Mesenchymal stem cell (in vitro differentiated cells and primary cell): Measurements from ENCODE around the gene UNC5C.

Experiments
- DNase-seq: peaks from one replicate; pipeline ENCODE4 v3.0.0-alpha.2; 2013
- H2AFZ ChIP-seq: one replicate; pipeline ENCODE4 v1.6.1; 2013; ENCODE audit warnings: low read depth, mild to moderate bottlenecking, control low read depth, inconsistent platforms, low read length, moderate library complexity
- H2AK5ac ChIP-seq: 2 replicates; pipeline ENCODE4 v1.6.1; 2013; ENCODE audit warnings: low read length, moderate library complexity, mild to moderate bottlenecking, inconsistent platforms; ENCODE audit not compliant: severe bottlenecking
- H2BK120ac ChIP-seq: one replicate; pipeline ENCODE4 v1.6.1; 2013; ENCODE audit warnings: low read depth, mild to moderate bottlenecking, inconsistent platforms, low read length, moderate library complexity
- H2BK12ac ChIP-seq, 2 experiments: one replicate each; pipeline ENCODE4 v1.6.1; 2013; ENCODE audit warnings: inconsistent platforms in 2 of 2, low read length in 2 of 2, mild to moderate bottlenecking in 2 of 2, moderate library complexity in 2 of 2, control low read depth in 1 of 2
- H2BK15ac ChIP-seq: one replicate; pipeline ENCODE4 v1.6.1; 2013; ENCODE audit warnings: mild to moderate bottlenecking, low read depth, inconsistent platforms; ENCODE audit not compliant: poor library complexity, severe bottlenecking
- H2BK5ac ChIP-seq: 2 replicates; pipeline ENCODE4 v1.6.1; 2013; ENCODE audit warnings: low read depth, mild to moderate bottlenecking, low read length, control low read depth, inconsistent platforms; ENCODE audit not compliant: poor library complexity, severe bottlenecking
- H3K14ac ChIP-seq, 2 experiments: one replicate each; pipeline ENCODE4 v1.6.1; 2013; ENCODE audit warnings: inconsistent platforms in 2 of 2, low read length in 2 of 2, control low read depth in 1 of 2, mild to moderate bottlenecking in 1 of 2, moderate library complexity in 1 of 2
- H3K18ac ChIP-seq, 2 experiments: one replicate each; pipeline ENCODE4 v1.6.1; 2013; ENCODE audit warnings: inconsistent platforms in 2 of 2, low read length in 2 of 2, control low read depth in 1 of 2, low read depth in 1 of 2, mild to moderate bottlenecking in 1 of 2
- H3K23ac ChIP-seq, 2 experiments: one replicate each; pipeline ENCODE4 v1.6.1; 2013; ENCODE audit warnings: inconsistent platforms in 2 of 2, low read length in 2 of 2, mild to moderate bottlenecking in 2 of 2, moderate library complexity in 2 of 2, control low read depth in 1 of 2
- H3K27ac ChIP-seq: 2 replicates; pipeline ENCODE4 v1.5.1; 2013; ENCODE audit warnings: mild to moderate bottlenecking, moderate library complexity, low read length, control low read depth, inconsistent platforms; ENCODE audit not compliant: poor library complexity, severe bottlenecking
- H3K27me3 ChIP-seq, 2 experiments: 2 replicates each; pipeline versions ENCODE4 v1.6.1 to v1.7.0; 2013; ENCODE audit warnings: low read length in 2 of 2, mild to moderate bottlenecking in 2 of 2, moderate library complexity in 2 of 2, control low read depth in 1 of 2, inconsistent platforms in 1 of 2; ENCODE audit not compliant: control insufficient read depth in 1 of 2, insufficient read depth in 1 of 2
- H3K36me3 ChIP-seq, 2 experiments: 2 replicates each; pipeline versions ENCODE4 v1.6.1 to v1.7.0; 2013; ENCODE audit warnings: low read length in 2 of 2, control low read depth in 1 of 2, inconsistent platforms in 1 of 2, low read depth in 1 of 2, mild to moderate bottlenecking in 1 of 2; ENCODE audit not compliant: insufficient read depth in 2 of 2, control insufficient read depth in 1 of 2
- H3K4ac ChIP-seq, 2 experiments: one replicate each; pipeline ENCODE4 v1.6.1; 2013; ENCODE audit warnings: inconsistent platforms in 2 of 2, low read length in 2 of 2, mild to moderate bottlenecking in 2 of 2, moderate library complexity in 2 of 2, control low read depth in 1 of 2, low read depth in 1 of 2
- H3K4me1 ChIP-seq: 2 replicates; pipeline ENCODE4 v1.6.1; 2013; ENCODE audit warnings: low read depth, low read length, control low read depth; ENCODE audit not compliant: control insufficient read depth, insufficient read depth
- H3K4me2 ChIP-seq: 2 replicates; pipeline ENCODE4 v1.6.1; 2013; ENCODE audit warnings: low read length, mild to moderate bottlenecking, inconsistent platforms; ENCODE audit not compliant: poor library complexity, severe bottlenecking
- H3K4me3 ChIP-seq, 2 experiments: 2 replicates each; pipeline versions ENCODE4 v1.5.1 to v1.7.0; 2013; ENCODE audit warnings: low read length in 2 of 2, mild to moderate bottlenecking in 2 of 2, control low read depth in 1 of 2, low read depth in 1 of 2; ENCODE audit not compliant: insufficient read depth in 1 of 2
- H3K79me1 ChIP-seq: replicated peaks from 2 replicates; pipeline ENCODE4 v1.6.1; 2013; ENCODE audit warnings: mild to moderate bottlenecking, control low read depth, low read length, inconsistent platforms; ENCODE audit not compliant: poor library complexity, severe bottlenecking
- H3K9ac ChIP-seq: 2 replicates; pipeline ENCODE4 v1.7.0; 2013; ENCODE audit warnings: mild to moderate bottlenecking, low read length, moderate library complexity
- H3K9me3 ChIP-seq: 2 replicates; pipeline ENCODE4 v1.7.0; 2013; ENCODE audit warnings: mild to moderate bottlenecking, low read length; ENCODE audit not compliant: control insufficient read depth
- H4K8ac ChIP-seq: one replicate; pipeline ENCODE4 v1.6.1; 2013; ENCODE audit warnings: inconsistent platforms, mild to moderate bottlenecking, low read length, moderate library complexity
- H4K91ac ChIP-seq: one replicate; pipeline ENCODE4 v1.6.1; 2013; ENCODE audit warnings: mild to moderate bottlenecking, low read length, inconsistent platforms
- WGBS: methylation state at CpG from one replicate; pipeline ENCODE4 v1.1.7; 2013; ENCODE audit warnings: mixed read lengths; 5-methylcytosine and 5-hydroxymethylcytosine counted together

UNC5C gene

GRCh38 chr4:95465010-95465409, 83.8 kb downstream of the UNC5C start:
- H3K36me3 ChIP-seq = no peaks in the 10 kb centered on the region
- no peak overlapping the region for H3K4me3 ChIP-seq
- no peaks in the 10 kb centered on the region for H3K9me3 ChIP-seq
- H3K4me1 ChIP-seq = peaks cover 2% of the 10 kb centered on the region
- no peak overlapping the region for H2BK12ac ChIP-seq
- H2BK15ac ChIP-seq = no peak overlapping the region
- no peak overlapping the region for H4K91ac ChIP-seq
- no peak overlapping the region for H3K14ac ChIP-seq
- no peak overlapping the region for H3K27ac ChIP-seq
- H2AFZ ChIP-seq = no peak overlapping the region
- H3K9ac ChIP-seq = no peak overlapping the region
- no peak overlapping the region for H3K4me2 ChIP-seq
- H3K23ac ChIP-seq = no peak overlapping the region
- H4K8ac ChIP-seq = no peak overlapping the region
- no peaks in the 10 kb centered on the region for H3K27me3 ChIP-seq
- H3K18ac ChIP-seq = no peak overlapping the region
- no peaks in the 10 kb centered on the region for H3K79me1 ChIP-seq
- WGBS = 17% methylated on average over 3 of the region's 6 CpGs
- no peak overlapping the region for H2AK5ac ChIP-seq
- DNase-seq = peak; percentile 44
- H2BK5ac ChIP-seq = no peak overlapping the region
- H2BK120ac ChIP-seq = no peak overlapping the region
- H3K4ac ChIP-seq = no peak overlapping the region

GRCh38 chr4:95462921-95463320, 85.9 kb downstream of the UNC5C start:
- H2AK5ac ChIP-seq = no peak overlapping the region
- 65% methylated on average over 8 of the region's 8 CpGs for WGBS
- H4K91ac ChIP-seq = peak overlapping the region; percentile 61
- no peaks in the 10 kb centered on the region for H3K79me1 ChIP-seq
- H3K4me3 ChIP-seq = no peak overlapping the region
- no peak overlapping the region for H2BK12ac ChIP-seq
- H2BK15ac ChIP-seq = no peak overlapping the region
- no peak overlapping the region for H2BK120ac ChIP-seq
- H3K23ac ChIP-seq = peak overlapping the region in 1 of 2 experiments; percentile 60
- H3K36me3 ChIP-seq = no peaks in the 10 kb centered on the region
- peak overlapping the region in 1 of 2 experiments; percentile 1 for H3K4ac ChIP-seq
- peak overlapping the region; percentile 29 for H4K8ac ChIP-seq
- H3K9me3 ChIP-seq = no peaks in the 10 kb centered on the region
- no peak overlapping the region for H3K9ac ChIP-seq
- no peak overlapping the region for H3K14ac ChIP-seq
- no peak overlapping the region for H3K4me2 ChIP-seq
- no peak for DNase-seq
- H2BK5ac ChIP-seq = no peak overlapping the region
- H3K4me1 ChIP-seq = peaks cover 2% of the 10 kb centered on the region
- no peak overlapping the region for H2AFZ ChIP-seq
- no peak overlapping the region for H3K27ac ChIP-seq
- H3K27me3 ChIP-seq = no peaks in the 10 kb centered on the region
- H3K18ac ChIP-seq = peak overlapping the region; percentile 24 to 87

DNA sequence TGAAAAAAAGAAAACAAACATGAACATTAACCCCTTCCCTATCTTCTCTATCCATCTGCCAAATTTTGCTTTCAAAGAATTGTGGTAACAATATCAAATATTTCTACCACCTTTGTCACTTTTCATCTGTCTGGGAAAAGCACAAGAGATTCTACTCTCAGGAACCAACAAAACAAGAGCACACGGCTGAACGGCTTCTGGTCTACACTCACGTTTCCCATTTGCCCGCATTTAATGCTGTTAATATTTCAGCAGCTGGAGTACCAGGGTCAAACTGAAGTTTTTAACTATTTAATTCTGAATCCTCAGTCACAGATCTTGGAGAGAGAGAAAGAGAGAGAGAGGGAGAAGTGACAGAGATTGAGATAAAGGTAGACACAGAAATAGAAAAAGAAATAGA, 91.4 kb downstream of the UNC5C start:
- H3K27ac ChIP-seq = no peak overlapping the region
- no peak overlapping the region for H2BK120ac ChIP-seq
- H2BK12ac ChIP-seq = no peak overlapping the region
- no peak overlapping the region for H3K18ac ChIP-seq
- H2AK5ac ChIP-seq = no peak overlapping the region
- H4K8ac ChIP-seq = no peak overlapping the region
- no peak overlapping the region for H2BK5ac ChIP-seq
- no peak overlapping the region for H3K14ac ChIP-seq
- H3K27me3 ChIP-seq = no peaks in the 10 kb centered on the region
- no peak overlapping the region for H4K91ac ChIP-seq
- no peak overlapping the region for H2BK15ac ChIP-seq
- H3K4me1 ChIP-seq = no peaks in the 10 kb centered on the region
- no peak for DNase-seq
- no peak overlapping the region for H2AFZ ChIP-seq
- no peak overlapping the region for H3K4me3 ChIP-seq
- H3K36me3 ChIP-seq = no peaks in the 10 kb centered on the region
- H3K4ac ChIP-seq = no peak overlapping the region
- H3K79me1 ChIP-seq = no peaks in the 10 kb centered on the region
- no peak overlapping the region for H3K23ac ChIP-seq
- no peak overlapping the region for H3K9ac ChIP-seq
- WGBS = 95% methylated on average over 4 of the region's 4 CpGs
- H3K4me2 ChIP-seq = no peak overlapping the region
- no peaks in the 10 kb centered on the region for H3K9me3 ChIP-seq

- Histone ChIP-seq H3K4me1 (no peaks in the 10 kb centered on the region), H2AFZ (no peak overlapping the region), H4K91ac (no peak overlapping the region), H3K23ac (no peak overlapping the region), H4K8ac (no peak overlapping the region), H3K9ac (no peak overlapping the region), H3K27me3 (no peaks in the 10 kb centered on the region), H3K27ac (no peak overlapping the region), H3K4ac (no peak overlapping the region), H3K14ac (no peak overlapping the region), H3K9me3 (no peaks in the 10 kb centered on the region), H3K4me2 (no peak overlapping the region), H2BK120ac (no peak overlapping the region), H2AK5ac (no peak overlapping the region), H2BK12ac (no peak overlapping the region), H2BK15ac (no peak overlapping the region), H3K79me1 (no peaks in the 10 kb centered on the region), H3K36me3 (no peaks in the 10 kb centered on the region), H2BK5ac (no peak overlapping the region), H3K4me3 (no peak overlapping the region), H3K18ac (no peak overlapping the region)
- no peak for DNase-seq
- no CpG with 5 or more reads among the region's 2 CpGs for WGBS
Observed at GRCh38 chr4:95450294-95450693, 98.5 kb downstream of the UNC5C start.
